Measurements from ENCODE around the gene BNC1.

The BNC1 gene

DNA sequence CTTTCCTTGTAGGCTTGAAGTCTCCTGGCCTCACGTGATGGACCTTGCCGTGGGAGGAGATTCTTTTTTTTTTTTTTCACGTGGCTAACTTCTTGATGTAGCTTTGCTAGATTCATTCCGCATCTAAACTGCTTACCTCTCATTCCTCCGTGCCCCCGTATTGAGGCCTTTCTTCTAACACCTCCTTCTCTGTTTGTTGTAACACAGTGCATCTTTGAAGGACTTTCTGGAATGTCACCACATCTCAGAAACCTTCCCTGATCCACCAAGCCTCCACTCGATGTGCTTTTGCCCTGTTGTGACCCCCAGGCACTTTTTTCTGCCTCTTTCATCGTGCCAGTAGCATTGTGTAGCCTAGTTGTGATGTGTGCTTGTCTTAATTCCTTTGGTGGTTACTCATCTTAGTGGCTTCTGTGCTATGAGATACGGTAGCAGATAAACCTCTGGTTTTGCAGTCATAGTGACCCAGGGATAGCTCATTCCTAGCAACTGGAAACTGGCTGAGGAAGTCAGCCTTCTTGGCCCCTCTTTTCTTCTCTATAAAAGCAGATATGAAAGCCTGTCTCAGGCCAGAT, 1.6 kb upstream of the BNC1 start:
- TF ChIP-seq, protein P1, sequence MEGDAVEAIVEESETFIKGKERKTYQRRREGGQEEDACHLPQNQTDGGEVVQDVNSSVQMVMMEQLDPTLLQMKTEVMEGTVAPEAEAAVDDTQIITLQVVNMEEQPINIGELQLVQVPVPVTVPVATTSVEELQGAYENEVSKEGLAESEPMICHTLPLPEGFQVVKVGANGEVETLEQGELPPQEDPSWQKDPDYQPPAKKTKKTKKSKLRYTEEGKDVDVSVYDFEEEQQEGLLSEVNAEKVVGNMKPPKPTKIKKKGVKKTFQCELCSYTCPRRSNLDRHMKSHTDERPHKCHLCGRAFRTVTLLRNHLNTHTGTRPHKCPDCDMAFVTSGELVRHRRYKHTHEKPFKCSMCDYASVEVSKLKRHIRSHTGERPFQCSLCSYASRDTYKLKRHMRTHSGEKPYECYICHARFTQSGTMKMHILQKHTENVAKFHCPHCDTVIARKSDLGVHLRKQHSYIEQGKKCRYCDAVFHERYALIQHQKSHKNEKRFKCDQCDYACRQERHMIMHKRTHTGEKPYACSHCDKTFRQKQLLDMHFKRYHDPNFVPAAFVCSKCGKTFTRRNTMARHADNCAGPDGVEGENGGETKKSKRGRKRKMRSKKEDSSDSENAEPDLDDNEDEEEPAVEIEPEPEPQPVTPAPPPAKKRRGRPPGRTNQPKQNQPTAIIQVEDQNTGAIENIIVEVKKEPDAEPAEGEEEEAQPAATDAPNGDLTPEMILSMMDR (IDR thresholded peaks at IDR 0.05; ENCODE audit: low read depth, low read length), result no peak
- DNase-seq (ENCODE audit: extremely low read depth, low read depth), result no peak

DNA sequence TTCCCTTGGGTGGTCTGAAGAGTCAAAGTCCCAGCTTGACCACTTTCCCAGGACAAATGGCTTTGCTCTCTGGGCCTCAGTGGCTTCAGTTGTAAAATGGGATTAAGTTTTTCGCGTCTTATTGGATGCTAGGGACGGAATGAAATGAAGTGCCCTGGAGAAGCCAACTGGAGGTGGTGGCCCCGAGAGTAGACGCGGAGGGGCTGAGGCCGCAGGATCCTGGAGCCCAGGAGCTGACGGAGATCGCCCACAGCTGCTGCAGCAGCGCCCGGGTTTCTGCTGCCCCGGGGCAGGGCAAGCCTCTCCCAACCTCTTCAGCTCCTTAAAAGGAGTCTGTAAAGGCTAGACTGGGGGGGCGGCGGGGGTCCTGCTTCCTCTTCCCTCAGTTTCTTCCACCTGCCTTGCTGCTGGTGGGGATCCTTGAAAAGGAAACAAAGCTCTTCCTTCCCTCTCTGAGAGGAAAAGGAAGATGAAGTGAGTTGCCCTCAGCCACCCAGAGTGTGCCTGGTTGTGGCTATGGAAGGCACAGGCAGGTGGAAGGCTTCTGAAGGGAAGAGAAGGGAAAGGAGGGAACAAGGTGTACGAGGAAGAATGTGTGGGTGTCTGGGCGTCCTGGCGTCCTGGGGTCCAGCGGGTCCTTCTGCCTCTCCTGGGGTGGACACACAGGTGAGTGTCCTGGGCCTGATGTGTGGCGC, 967 bp upstream of the BNC1 start:
- no peak for DNase-seq (ENCODE audit: extremely low read depth, low read depth)
- TF ChIP-seq, protein P1 (IDR thresholded peaks at IDR 0.05; ENCODE audit: low read depth, low read length), result no peak

DNA sequence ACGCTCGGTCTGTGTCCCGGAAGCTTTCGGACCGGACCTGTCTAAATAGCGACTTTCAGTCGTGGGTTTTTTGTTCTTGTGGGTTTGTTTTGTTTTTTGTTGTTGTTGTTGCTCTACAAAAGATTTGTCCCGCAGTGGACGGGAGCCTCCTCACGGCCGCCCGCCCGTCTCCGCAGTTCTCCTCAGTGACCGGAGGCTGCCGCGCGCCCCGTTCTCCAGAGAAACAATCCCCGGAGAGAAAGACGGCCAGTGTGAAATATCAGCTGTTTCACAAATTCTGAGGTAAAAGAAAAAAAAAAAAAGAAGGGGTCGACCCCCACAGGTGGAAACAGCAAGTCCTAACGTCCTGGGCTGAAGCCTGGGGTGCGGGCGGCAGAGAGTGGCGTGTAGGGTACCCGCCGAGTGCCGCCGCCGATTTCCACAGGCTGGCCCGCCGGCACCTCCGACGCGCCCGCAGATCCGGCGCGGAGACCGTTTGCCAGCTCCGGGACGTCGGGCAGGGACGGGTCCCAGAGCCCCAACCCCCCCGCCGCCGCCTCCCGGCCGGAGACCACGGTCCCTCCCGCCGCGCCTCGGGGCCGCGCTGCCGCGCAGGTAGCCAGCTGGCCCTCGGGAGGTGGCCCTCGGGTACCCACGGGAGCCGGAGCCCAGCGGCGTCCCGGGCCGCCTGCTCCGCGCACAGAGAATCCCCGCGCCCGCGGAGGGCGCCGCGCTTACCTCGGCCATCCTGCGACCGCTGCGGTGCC, 478 bp downstream of the BNC1 start:
- TF ChIP-seq, protein P1 (IDR thresholded peaks at IDR 0.05; ENCODE audit: low read depth, low read length), result no peak
- no peak for DNase-seq (ENCODE audit: extremely low read depth, low read depth)

DNA sequence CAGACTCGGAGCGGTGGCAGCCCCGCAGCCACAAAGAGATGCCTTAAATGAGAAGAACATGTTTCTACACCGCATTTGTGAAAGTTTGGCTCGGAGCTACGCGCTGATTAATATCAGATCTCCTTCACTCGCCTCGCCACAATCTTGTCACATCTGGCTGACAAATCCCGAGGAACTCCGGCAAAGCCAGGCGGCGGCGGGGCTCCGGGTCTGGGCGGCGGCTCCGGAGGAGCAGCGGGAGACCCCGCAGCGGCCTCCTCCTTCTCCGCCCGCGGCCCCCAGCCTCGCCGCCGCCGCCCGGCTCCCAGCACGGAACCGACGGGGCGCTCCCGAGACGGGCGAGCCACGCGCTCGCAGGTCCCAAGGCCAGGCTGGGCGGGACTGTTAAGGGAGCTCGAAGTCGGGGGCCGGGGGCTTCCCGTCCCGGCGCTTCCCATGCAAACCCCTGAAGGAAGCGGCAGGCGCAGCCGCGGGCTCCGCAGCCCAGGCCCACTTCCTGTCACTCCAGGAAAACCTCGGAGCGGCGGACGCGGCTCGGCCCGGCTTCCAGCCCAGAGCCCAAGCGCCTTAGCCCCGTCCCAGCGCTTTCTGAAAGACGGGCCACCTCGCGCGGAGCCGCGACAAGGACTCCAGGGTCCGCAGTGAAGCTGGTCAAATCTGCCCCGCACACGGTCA, 1.2 kb downstream of the BNC1 start:
- TF ChIP-seq, protein P1 (IDR thresholded peaks at IDR 0.05; ENCODE audit: low read depth, low read length), result no peak
- no peak for DNase-seq (ENCODE audit: extremely low read depth, low read depth)

DNA sequence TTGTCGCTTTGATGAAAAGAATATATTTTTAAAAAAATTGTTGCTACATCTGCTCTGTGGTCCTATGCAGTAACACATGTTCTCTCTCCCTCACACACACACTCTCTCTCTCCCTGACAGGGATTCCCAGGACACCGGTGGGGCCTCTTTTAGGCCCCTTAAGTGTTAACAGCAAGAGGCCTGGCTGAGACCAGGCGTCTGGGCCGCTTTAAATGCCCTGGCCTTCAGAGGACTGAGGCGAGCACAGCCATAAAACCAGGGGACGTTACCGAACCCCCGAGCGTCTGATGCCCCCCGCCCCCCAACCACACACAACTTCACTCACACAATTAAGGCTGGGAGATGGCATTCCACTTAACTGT, 1.7 kb downstream of the BNC1 start:
- no peak for DNase-seq (ENCODE audit: extremely low read depth, low read depth)
- TF ChIP-seq, protein P1 (IDR thresholded peaks at IDR 0.05; ENCODE audit: low read depth, low read length), result no peak

DNA sequence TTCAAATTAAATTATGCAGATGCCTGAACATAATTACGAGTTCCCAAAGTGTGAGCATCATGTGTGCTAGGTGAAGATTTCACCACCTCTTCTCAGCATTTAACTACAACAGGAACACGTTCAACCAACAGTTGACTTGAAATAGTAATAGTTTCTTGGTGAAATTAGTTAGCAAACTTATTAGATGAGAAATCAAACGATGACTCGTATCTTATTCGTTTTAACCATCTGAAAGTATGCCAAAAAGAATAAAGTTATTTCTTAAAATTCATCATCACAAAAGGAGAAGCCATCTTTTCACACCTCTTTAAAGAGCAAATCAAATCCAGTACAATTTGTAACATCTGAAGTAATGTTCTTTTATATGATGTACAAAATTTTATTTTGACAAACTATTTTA, 2.3 kb downstream of the BNC1 start:
- TF ChIP-seq, protein P1 (IDR thresholded peaks at IDR 0.05; ENCODE audit: low read depth, low read length), result no peak
- DNase-seq (ENCODE audit: extremely low read depth, low read depth), result no peak

DNA sequence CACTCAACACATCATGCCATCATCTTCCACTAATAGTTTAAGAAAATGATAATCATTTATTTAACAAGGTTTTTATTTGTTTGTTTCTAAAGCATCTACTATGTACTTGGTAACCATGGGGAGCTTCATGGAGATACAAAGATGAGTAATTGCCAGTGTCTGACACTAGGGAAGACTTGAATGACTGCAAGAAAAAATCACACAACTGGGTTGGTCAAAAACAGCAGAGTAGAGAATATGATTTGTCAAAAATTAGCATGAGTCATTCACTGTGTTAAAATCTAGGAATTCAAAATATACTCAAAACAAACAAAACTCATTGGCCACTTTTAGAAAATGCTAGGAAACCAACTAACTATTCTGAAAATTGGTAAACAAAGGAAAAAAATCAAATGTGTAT, 6.3 kb downstream of the BNC1 start:
- no peak for DNase-seq (ENCODE audit: extremely low read depth, low read depth)
- TF ChIP-seq, protein P1 (IDR thresholded peaks at IDR 0.05; ENCODE audit: low read depth, low read length), result no peak

All from AG09319 (cell line).